ENCODE data around the gene ECE2.

ECE2 gene

GRCh38 chr3:184311633-184312032, 35.8 kb downstream of the ECE2 start:
- DNase-seq (ENCODE audit: low read depth in 2 of 3, low spot score in 2 of 3) = no peak

- peak; percentile 73 to 88 (median 75) for DNase-seq (ENCODE audit: low read depth in 2 of 3, low spot score in 2 of 3)
Measured at GRCh38 chr3:184314363-184314699, 38.5 kb downstream of the ECE2 start, which contains the start of gene EIF4G1. Gene EIF4G1 (plus strand): TSS chr3:184314606. CDS start chr3:184315797, 1,191 bp downstream.

- DNase-seq (ENCODE audit: low read depth in 2 of 3, low spot score in 2 of 3) = peak in 1 of 3 experiments; percentile 40
Measured at GRCh38 chr3:184314700-184315542, 39.1 kb downstream of the ECE2 start.

GRCh38 chr3:184315543-184315867, 39.7 kb downstream of the ECE2 start:
- DNase-seq (ENCODE audit: low read depth in 2 of 3, low spot score in 2 of 3) = no peak

- no peak for DNase-seq (ENCODE audit: low read depth in 2 of 3, low spot score in 2 of 3)
Measured at GRCh38 chr3:184315871-184316661, 40.2 kb downstream of the ECE2 start.

GRCh38 chr3:184316792-184317191, 41.0 kb downstream of the ECE2 start:
- no peak for DNase-seq (ENCODE audit: low read depth in 2 of 3, low spot score in 2 of 3)

- DNase-seq (ENCODE audit: low read depth in 2 of 3, low spot score in 2 of 3) = no peak
Measured at GRCh38 chr3:184317201-184317600, 41.4 kb downstream of the ECE2 start.

- DNase-seq (ENCODE audit: low read depth in 2 of 3, low spot score in 2 of 3) = no peak
Measured at GRCh38 chr3:184320104-184320445, 44.3 kb downstream of the ECE2 start.

- DNase-seq (ENCODE audit: low read depth in 2 of 3, low spot score in 2 of 3) = no peak
Measured at GRCh38 chr3:184321666-184322065, 45.8 kb downstream of the ECE2 start.

GRCh38 chr3:184322731-184323487, 47.1 kb downstream of the ECE2 start:
- DNase-seq (ENCODE audit: low read depth in 2 of 3, low spot score in 2 of 3) = no peak

GRCh38 chr3:184323696-184324095, 47.9 kb downstream of the ECE2 start:
- DNase-seq (ENCODE audit: low read depth in 2 of 3, low spot score in 2 of 3) = no peak

- DNase-seq (ENCODE audit: low read depth in 2 of 3, low spot score in 2 of 3) = no peak
Measured at GRCh38 chr3:184325269-184325668, 49.4 kb downstream of the ECE2 start.

- DNase-seq (ENCODE audit: low read depth in 2 of 3, low spot score in 2 of 3) = no peak
Measured at GRCh38 chr3:184325715-184326369, 50.0 kb downstream of the ECE2 start.

GRCh38 chr3:184327171-184327570, 51.3 kb downstream of the ECE2 start:
- no peak for DNase-seq (ENCODE audit: low read depth in 2 of 3, low spot score in 2 of 3)

GRCh38 chr3:184328516-184328915, 52.7 kb downstream of the ECE2 start:
- DNase-seq (ENCODE audit: low read depth in 2 of 3, low spot score in 2 of 3) = no peak

- DNase-seq (ENCODE audit: low read depth in 2 of 3, low spot score in 2 of 3) = no peak
Measured at GRCh38 chr3:184332370-184333090, 56.7 kb downstream of the ECE2 start.

- DNase-seq (ENCODE audit: low read depth in 2 of 3, low spot score in 2 of 3) = no peak
Measured at GRCh38 chr3:184333190-184333589, 57.4 kb downstream of the ECE2 start.

- no peak for DNase-seq (ENCODE audit: low read depth in 2 of 3, low spot score in 2 of 3)
Measured at GRCh38 chr3:184333700-184334099, 57.9 kb downstream of the ECE2 start.

- DNase-seq (ENCODE audit: low read depth in 2 of 3, low spot score in 2 of 3) = no peak
Measured at GRCh38 chr3:184334470-184335158, 58.8 kb downstream of the ECE2 start.

- DNase-seq (ENCODE audit: low read depth in 2 of 3, low spot score in 2 of 3) = no peak
Measured at GRCh38 chr3:184335291-184335660, 59.5 kb downstream of the ECE2 start.
